ENCODE measurements around the gene FBXO10. TPM values are rescaled to one million over a fixed set of nuclear protein-coding genes. Genes with fewer than 3 reads are reported as not detected.
"Not testable (repeated sequence)": the region's sequence is repeated elsewhere in the genome, so short reads cannot be mapped to it uniquely, and the experiment has no call there.

FBXO10 gene
- total RNA-seq, 2 experiments from 2014 or later: 1.9 TPM

- Mint-ChIP-seq H3K36me3 (peaks cover 52% of the 10 kb centered on the region), H3K9me3 (no peaks in the 10 kb centered on the region), H3K27ac (no peak overlapping the region)
Measured at GRCh38 chr9:37497320-37497719, 78.9 kb downstream of the FBXO10 start.

GRCh38 chr9:37496020-37496419, 80.2 kb downstream of the FBXO10 start:
- Mint-ChIP-seq H3K4me3 (no peak overlapping the region), H3K9me3 (no peaks in the 10 kb centered on the region), H3K27me3 (no peaks in the 10 kb centered on the region), H3K27ac (no peak overlapping the region), H3K36me3 (peaks cover 48% of the 10 kb centered on the region), H3K4me1 (peaks cover 13% of the 10 kb centered on the region)
- no peak for DNase-seq

More at GRCh38 chr9:37497320-37497719, 78.9 kb downstream of the FBXO10 start:
- no peak overlapping the region for H3K4me3 Mint-ChIP-seq
- DNase-seq: no peak
- peaks cover 10% of the 10 kb centered on the region for H3K4me1 Mint-ChIP-seq
- no peaks in the 10 kb centered on the region for H3K27me3 Mint-ChIP-seq

GRCh38 chr9:37495571-37495970, 80.6 kb downstream of the FBXO10 start:
- no peak for DNase-seq
- no peak overlapping the region for H3K4me3 Mint-ChIP-seq
- peaks cover 53% of the 10 kb centered on the region for H3K36me3 Mint-ChIP-seq
- H3K9me3 Mint-ChIP-seq: no peaks in the 10 kb centered on the region
- H3K27me3 Mint-ChIP-seq: no peaks in the 10 kb centered on the region
- H3K27ac Mint-ChIP-seq: no peak overlapping the region
- H3K4me1 Mint-ChIP-seq: peaks cover 17% of the 10 kb centered on the region

GRCh38 chr9:37491939-37492338, 84.2 kb downstream of the FBXO10 start:
- no peak overlapping the region for H3K4me3 Mint-ChIP-seq
- DNase-seq: no peak
- no peaks in the 10 kb centered on the region for H3K9me3 Mint-ChIP-seq
- no peaks in the 10 kb centered on the region for H3K27me3 Mint-ChIP-seq
- H3K36me3 Mint-ChIP-seq: peaks cover 63% of the 10 kb centered on the region
- H3K27ac Mint-ChIP-seq: no peak overlapping the region
- peaks cover 33% of the 10 kb centered on the region for H3K4me1 Mint-ChIP-seq

GRCh38 chr9:37486616-37487548, 89.3 kb downstream of the FBXO10 start:
- peaks cover 35% of the 10 kb centered on the region for H3K4me1 Mint-ChIP-seq
- H3K27ac Mint-ChIP-seq: peak overlapping the region; percentile 90
- H3K36me3 Mint-ChIP-seq: peaks cover 41% of the 10 kb centered on the region
- H3K4me3 Mint-ChIP-seq: peak overlapping the region; percentile 98
- DNase-seq: no peak
- no peaks in the 10 kb centered on the region for H3K9me3 Mint-ChIP-seq
- peaks cover 2% of the 10 kb centered on the region for H3K27me3 Mint-ChIP-seq

DNA sequence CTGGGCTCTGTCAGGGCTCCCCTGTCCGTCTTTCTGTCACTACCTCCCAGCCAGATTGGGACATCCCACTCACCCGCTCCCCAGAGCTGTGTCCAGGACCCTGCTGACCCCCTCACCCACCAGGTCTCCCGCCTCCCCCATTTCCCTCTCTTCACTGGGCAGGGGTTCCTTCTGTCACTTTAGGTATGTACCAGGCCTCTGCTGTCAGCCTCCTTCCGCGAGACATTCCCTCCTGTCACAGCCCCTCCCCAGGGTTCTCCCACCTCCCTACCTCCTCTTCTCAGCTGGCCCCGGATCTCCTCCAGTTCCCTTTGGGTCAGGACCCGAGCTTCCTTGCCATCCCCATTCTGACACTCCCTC, 89.9 kb downstream of the FBXO10 start:
- peak overlapping the region; percentile 98 for H3K4me3 Mint-ChIP-seq
- no peak for DNase-seq
- peaks cover 35% of the 10 kb centered on the region for H3K4me1 Mint-ChIP-seq
- H3K27ac Mint-ChIP-seq: peak overlapping the region; percentile 90
- H3K9me3 Mint-ChIP-seq: no peaks in the 10 kb centered on the region
- H3K27me3 Mint-ChIP-seq: peaks cover 9% of the 10 kb centered on the region
- H3K36me3 Mint-ChIP-seq: peaks cover 39% of the 10 kb centered on the region

DNA sequence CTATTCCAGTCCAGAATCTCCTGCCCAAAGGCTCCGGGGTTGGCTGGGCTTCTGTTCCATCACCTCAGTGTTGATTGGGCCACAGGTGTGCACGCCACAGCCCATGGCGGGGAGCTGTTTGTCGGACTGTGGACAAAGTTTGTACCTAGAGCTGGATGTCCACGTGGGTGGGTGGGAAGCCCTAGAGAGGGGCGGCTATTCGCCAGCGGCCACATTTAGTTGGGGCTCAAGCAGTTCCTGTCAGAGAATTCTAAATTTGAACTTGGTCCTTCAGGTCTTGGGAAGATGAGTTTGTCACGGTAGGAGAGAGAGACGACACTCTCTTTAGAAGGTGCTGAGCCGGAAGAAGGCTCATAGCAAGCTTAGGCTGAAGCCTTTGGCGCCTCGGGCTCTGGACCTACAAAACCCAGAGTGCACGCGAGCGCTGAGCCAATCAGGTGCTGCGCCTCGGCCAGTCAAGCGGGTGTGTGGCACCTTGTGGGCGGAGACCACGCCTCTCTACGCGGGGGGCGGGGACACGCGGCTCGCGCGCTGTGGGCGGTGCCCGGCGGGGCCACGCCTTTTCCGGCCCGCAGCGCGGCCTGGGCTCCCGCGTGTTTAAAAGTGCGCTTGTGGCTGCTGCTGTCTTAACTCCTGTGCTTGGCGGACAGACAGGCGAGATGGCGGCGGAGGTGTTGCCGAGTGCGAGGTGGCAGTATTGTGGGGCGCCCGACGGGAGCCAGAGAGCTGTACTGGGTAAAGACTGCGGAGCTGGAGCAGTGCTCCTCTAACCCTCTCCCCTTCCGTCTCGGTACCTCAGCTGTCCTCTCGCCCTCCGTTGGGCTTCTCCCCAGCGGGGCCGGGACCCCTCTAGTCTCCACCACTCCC, 90.6 kb downstream of the FBXO10 start, which contains the start of gene POLR1E:
Gene POLR1E (plus strand): TSS at position 560 of the 867 bp plus-strand sequence. CDS start 100 bp downstream, at position 660.
- H3K9me3 Mint-ChIP-seq: no peaks in the 10 kb centered on the region
- H3K27me3 Mint-ChIP-seq: peaks cover 9% of the 10 kb centered on the region
- H3K4me3 Mint-ChIP-seq: peak within 1 kb of the TSS; percentile 98
- H3K36me3 Mint-ChIP-seq: peaks cover 33% of the 10 kb centered on the region
- H3K27ac Mint-ChIP-seq: peak within 1 kb of the TSS; percentile 90
- peaks cover 31% of the 10 kb centered on the region for H3K4me1 Mint-ChIP-seq
- peak; percentile 97 for DNase-seq

GRCh38 chr9:37480759-37481158, 95.4 kb downstream of the FBXO10 start:
- Mint-ChIP-seq H3K4me1 (peaks cover 9% of the 10 kb centered on the region), H3K9me3 (no peaks in the 10 kb centered on the region), H3K36me3 (no peaks in the 10 kb centered on the region), H3K4me3 (no peak overlapping the region), H3K27me3 (peaks cover 37% of the 10 kb centered on the region), H3K27ac (no peak overlapping the region)
- no peak for DNase-seq

DNA sequence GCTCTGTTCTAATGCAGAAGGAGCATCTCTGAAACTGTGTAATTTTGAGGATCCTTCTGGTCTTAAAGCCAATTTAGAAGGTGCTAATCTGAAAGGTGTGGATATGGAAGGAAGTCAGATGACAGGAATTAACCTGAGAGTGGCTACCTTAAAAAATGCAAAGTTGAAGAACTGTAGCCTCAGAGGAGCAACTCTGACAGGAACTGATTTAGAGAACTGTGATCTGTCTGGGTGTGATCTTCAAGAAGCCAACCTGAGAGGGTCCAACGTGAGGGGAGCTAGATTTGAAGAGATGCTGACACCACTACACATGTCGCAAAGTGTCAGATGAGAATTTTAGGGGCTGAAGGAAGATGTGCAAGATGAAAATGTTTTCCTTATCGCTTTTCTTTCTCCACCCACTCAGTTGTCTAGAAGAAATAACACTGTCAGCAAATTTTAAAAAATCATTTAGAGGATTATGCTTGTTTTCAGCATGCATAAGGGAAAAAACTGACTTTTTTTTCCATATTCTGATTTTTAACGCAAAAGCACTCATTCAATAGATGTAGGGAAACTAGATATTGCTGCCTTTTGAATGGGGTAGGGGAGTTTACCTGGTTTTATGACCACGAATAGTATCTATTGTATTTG, 98.1 kb downstream of the FBXO10 start:
- H3K4me3 Mint-ChIP-seq, H3K27ac Mint-ChIP-seq, DNase-seq, H3K4me1 Mint-ChIP-seq, H3K9me3 Mint-ChIP-seq, H3K36me3 Mint-ChIP-seq: not testable (repeated sequence)
- peaks cover 37% of the 10 kb centered on the region for H3K27me3 Mint-ChIP-seq

GRCh38 chr9:37477443-37477842, 98.7 kb downstream of the FBXO10 start:
- not testable (repeated sequence) for H3K27ac Mint-ChIP-seq, H3K9me3 Mint-ChIP-seq, H3K36me3 Mint-ChIP-seq, H3K4me3 Mint-ChIP-seq, H3K4me1 Mint-ChIP-seq, DNase-seq
- peaks cover 37% of the 10 kb centered on the region for H3K27me3 Mint-ChIP-seq

- H3K9me3 Mint-ChIP-seq: peaks cover 9% of the 10 kb centered on the region
- H3K4me1 Mint-ChIP-seq: peaks cover 6% of the 10 kb centered on the region
- H3K4me3 Mint-ChIP-seq: no peak overlapping the region
- DNase-seq: no peak
- peaks cover 35% of the 10 kb centered on the region for H3K27me3 Mint-ChIP-seq
- peaks cover 4% of the 10 kb centered on the region for H3K36me3 Mint-ChIP-seq
- no peak overlapping the region for H3K27ac Mint-ChIP-seq
Measured at GRCh38 chr9:37476930-37477329, 99.2 kb downstream of the FBXO10 start.

DNA sequence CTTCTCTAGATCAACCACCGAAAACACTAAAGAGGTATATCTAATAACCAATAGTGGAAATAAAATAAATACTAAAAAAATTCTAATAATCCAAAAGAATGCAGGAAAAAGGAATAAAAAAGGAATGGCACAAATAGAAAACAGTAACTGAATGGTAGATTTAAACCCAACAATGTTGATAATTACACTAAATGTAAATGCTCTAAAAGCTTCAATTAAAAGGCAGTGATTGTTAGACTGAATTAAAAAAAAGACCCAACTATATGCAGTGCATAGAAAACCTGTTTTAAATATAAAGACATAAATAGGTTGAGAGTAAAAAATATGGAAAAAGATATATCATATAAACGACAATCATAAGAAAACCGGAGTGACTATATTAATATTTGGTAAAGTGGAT, 101.7 kb downstream of the FBXO10 start:
- peaks cover 6% of the 10 kb centered on the region for H3K4me1 Mint-ChIP-seq
- peaks cover 25% of the 10 kb centered on the region for H3K27me3 Mint-ChIP-seq
- H3K4me3 Mint-ChIP-seq: no peak overlapping the region
- H3K27ac Mint-ChIP-seq: no peak overlapping the region
- DNase-seq: no peak
- peaks cover 4% of the 10 kb centered on the region for H3K36me3 Mint-ChIP-seq
- H3K9me3 Mint-ChIP-seq: peaks cover 9% of the 10 kb centered on the region

DNA sequence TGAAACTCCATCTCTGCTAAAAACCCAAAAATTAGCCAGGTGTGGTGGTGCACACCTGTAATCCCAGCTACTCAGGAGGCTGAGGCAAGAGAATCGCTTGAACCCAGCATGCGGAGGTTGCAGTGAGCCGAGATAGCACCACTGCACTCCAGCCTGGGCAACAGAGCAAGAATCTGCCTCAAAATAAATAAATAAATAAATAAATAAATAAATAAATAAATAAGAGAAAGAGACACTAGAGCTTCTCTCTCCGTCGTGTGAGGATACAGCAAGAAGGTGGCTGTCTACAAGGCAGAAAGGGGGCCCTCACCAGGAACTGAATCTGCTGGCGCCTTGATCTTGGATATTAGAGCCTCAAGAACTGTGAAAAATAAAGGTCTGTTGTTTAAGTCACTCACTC, 102.2 kb downstream of the FBXO10 start:
- not testable (repeated sequence) for H3K27ac Mint-ChIP-seq, H3K4me1 Mint-ChIP-seq, DNase-seq, H3K36me3 Mint-ChIP-seq, H3K9me3 Mint-ChIP-seq, H3K4me3 Mint-ChIP-seq
- peaks cover 25% of the 10 kb centered on the region for H3K27me3 Mint-ChIP-seq

DNA sequence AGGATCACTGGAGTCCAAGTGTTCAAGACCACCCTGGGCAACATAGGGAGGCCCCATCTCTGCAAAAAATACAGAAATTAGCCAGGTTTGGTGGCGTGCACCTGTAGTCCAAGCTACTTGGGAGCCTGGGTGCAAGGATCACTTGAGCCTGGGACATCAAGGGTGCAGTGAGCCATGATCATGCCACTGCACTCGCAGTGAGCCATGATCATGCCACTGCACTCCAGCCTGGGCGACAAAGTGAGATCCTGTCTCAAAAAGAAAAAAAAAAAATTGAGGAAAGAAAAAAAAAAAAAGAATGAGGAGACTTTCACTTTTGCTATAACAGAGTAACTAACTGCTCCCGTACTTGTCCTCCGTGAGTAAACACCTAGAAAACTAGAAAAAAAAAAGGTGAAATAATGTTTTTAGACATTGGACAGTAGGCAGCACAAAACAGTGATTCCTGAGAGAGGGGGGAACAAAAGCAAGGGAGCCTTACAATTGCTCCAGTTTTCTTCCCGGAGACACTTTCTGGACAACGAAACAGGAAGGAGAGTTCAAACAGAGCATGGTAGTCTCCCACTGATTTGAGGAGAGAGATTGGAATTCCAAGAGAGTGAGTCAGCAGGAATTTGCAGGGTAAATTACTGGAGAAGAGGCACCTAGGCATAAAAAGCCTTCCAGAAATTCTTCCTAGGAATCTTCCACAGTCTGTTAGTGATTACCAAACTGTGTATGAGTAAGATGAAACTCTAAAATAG, 104.1 kb downstream of the FBXO10 start:
- Mint-ChIP-seq H3K36me3 (peaks cover 4% of the 10 kb centered on the region), H3K9me3 (peaks cover 9% of the 10 kb centered on the region), H3K27ac (peak overlapping the region; percentile 58), H3K4me1 (peaks cover 6% of the 10 kb centered on the region), H3K27me3 (peaks cover 10% of the 10 kb centered on the region), H3K4me3 (peak overlapping the region; percentile 66)
- no peak for DNase-seq
